IMR-90 (cell line): Measurements from ENCODE around the gene ZBTB38. TPM values are rescaled to one million over a fixed set of nuclear protein-coding genes. Genes with fewer than 3 reads are reported as not detected.

Experiments
- ATAC-seq: fragments of 200-7000 bp; cut with Tn5 transposase; 2 replicates; pipeline ENCODE4 v1.9.1; 2020; ENCODE audit warnings: low read depth, mild to moderate bottlenecking, moderate library complexity
- BruUV-seq: library from RNA; stranded (reverse); fragments of 400-500 nt; replicated peaks from 2 replicates; lab custom pipeline; 2021; lab: Mats Ljungman, UMichigan
- CTCF ChIA-PET: fragments of 300-600 bp; formaldehyde crosslinking; extraction: SDS; loops from one replicate; lab custom pipeline; 2021; ENCODE audit warnings: antibody characterized with exemption; lab: Yijun Ruan, JAX
- POLR2A ChIA-PET: fragments of 300-600 bp; sonication (Branson Sonifier 250); formaldehyde crosslinking; loops from one replicate; lab custom pipeline; 2022; ENCODE audit warnings: antibody characterized with exemption; ENCODE audit not compliant: unreplicated experiment; lab: Charles Lee
- DNase-seq: peaks from one replicate; pipeline ENCODE4 v3.0.0; 2013
- H2AFZ ChIP-seq: replicated peaks from 2 replicates; pipeline ENCODE3; 2013; ENCODE audit warnings: low read length, mild to moderate bottlenecking; ENCODE audit not compliant: poor library complexity
- H2AK5ac ChIP-seq: 2 replicates; pipeline ENCODE4 v1.6.1; 2013; ENCODE audit warnings: low read depth, low read length, inconsistent platforms
- H2AK9ac ChIP-seq: replicated peaks from 2 replicates; pipeline ENCODE3; 2013; ENCODE audit warnings: mild to moderate bottlenecking, low read depth, low read length, moderate library complexity; ENCODE audit not compliant: poor library complexity
- H2BK120ac ChIP-seq: 2 replicates; pipeline ENCODE4 v1.6.1; 2013; ENCODE audit warnings: low read depth, low read length, inconsistent platforms
- H2BK15ac ChIP-seq: 3 replicates; pipeline ENCODE4 v1.6.1; 2013; ENCODE audit warnings: low read depth, low read length, inconsistent platforms
- H2BK20ac ChIP-seq: 2 replicates; pipeline ENCODE4 v1.6.1; 2013; ENCODE audit warnings: low read depth, mild to moderate bottlenecking, inconsistent platforms, low read length, moderate library complexity
- H2BK5ac ChIP-seq: 2 replicates; pipeline ENCODE4 v1.6.1; 2013; ENCODE audit warnings: mild to moderate bottlenecking, low read depth, low read length, inconsistent platforms; ENCODE audit not compliant: poor library complexity, severe bottlenecking
- H3K14ac ChIP-seq: replicated peaks from 2 replicates; pipeline ENCODE4 v1.6.1; 2013; ENCODE audit warnings: low read depth, low read length, inconsistent platforms
- H3K18ac ChIP-seq: 2 replicates; pipeline ENCODE4 v1.6.1; 2013; ENCODE audit warnings: low read depth, low read length, control low read depth
- H3K23ac ChIP-seq: 2 replicates; pipeline ENCODE4 v1.6.1; 2013; ENCODE audit warnings: low read depth, low read length, inconsistent platforms
- H3K27ac ChIP-seq: 2 replicates; pipeline ENCODE4 v1.5.1; 2013; ENCODE audit warnings: mild to moderate bottlenecking, control low read depth, low read length; ENCODE audit not compliant: insufficient read depth
- H3K27me3 ChIP-seq: 2 replicates; pipeline ENCODE4 v1.6.1; 2013; ENCODE audit warnings: low read length; ENCODE audit not compliant: control insufficient read depth, insufficient read depth
- H3K36me3 ChIP-seq: 2 replicates; pipeline ENCODE4 v1.6.1; 2013; ENCODE audit warnings: low read length, mixed read lengths; ENCODE audit not compliant: control insufficient read depth, insufficient read depth
- H3K4ac ChIP-seq: 2 replicates; pipeline ENCODE4 v1.6.1; 2013; ENCODE audit warnings: low read depth, low read length, inconsistent platforms
- H3K4me1 ChIP-seq: 2 replicates; pipeline ENCODE4 v1.6.1; 2013; ENCODE audit warnings: low read length, mixed read lengths; ENCODE audit not compliant: control insufficient read depth, insufficient read depth
- H3K4me2 ChIP-seq: 2 replicates; pipeline ENCODE4 v1.6.1; 2013; ENCODE audit warnings: low read depth, mild to moderate bottlenecking, control low read depth, low read length, moderate library complexity
- H3K4me3 ChIP-seq: 2 replicates; pipeline ENCODE4 v1.5.1; 2013; ENCODE audit warnings: low read depth, mild to moderate bottlenecking, control low read depth, low read length, moderate library complexity; ENCODE audit not compliant: insufficient read depth
- H3K56ac ChIP-seq: 2 replicates; pipeline ENCODE4 v1.6.1; 2013; ENCODE audit warnings: low read length, inconsistent platforms; ENCODE audit not compliant: insufficient read depth; ENCODE audit errors: extremely low read depth
- H3K79me1 ChIP-seq, 2 experiments: 2 replicates each; pipeline ENCODE4 v1.6.1; 2013; ENCODE audit warnings: low read length in 2 of 2, inconsistent platforms in 1 of 2, low read depth in 1 of 2
- H3K9ac ChIP-seq: 2 replicates; pipeline ENCODE4 v1.6.1; 2013; ENCODE audit warnings: low read depth, low read length, control low read depth
- H3K9me1 ChIP-seq: 2 replicates; pipeline ENCODE4 v1.6.1; 2013; ENCODE audit warnings: low read length, inconsistent platforms; ENCODE audit not compliant: insufficient read depth
- H3K9me3 ChIP-seq: 2 replicates; pipeline ENCODE4 v1.6.1; 2013; ENCODE audit warnings: low read length; ENCODE audit not compliant: control insufficient read depth, insufficient read depth
- H4K20me1 ChIP-seq: 2 replicates; pipeline ENCODE4 v1.6.1; 2013; ENCODE audit warnings: low read length, inconsistent platforms; ENCODE audit not compliant: insufficient read depth
- H4K5ac ChIP-seq: 2 replicates; pipeline ENCODE4 v1.6.1; 2013; ENCODE audit warnings: mild to moderate bottlenecking, low read depth, low read length, control low read depth
- H4K8ac ChIP-seq, 2 experiments: 2 replicates each; pipeline ENCODE4 v1.6.1; 2013; ENCODE audit warnings: low read depth in 2 of 2, low read length in 2 of 2, control low read depth in 1 of 2, inconsistent platforms in 1 of 2
- H4K91ac ChIP-seq: 2 replicates; pipeline ENCODE4 v1.6.1; 2013; ENCODE audit warnings: low read depth, low read length, inconsistent platforms; ENCODE audit not compliant: insufficient read depth
- CEBPB ChIP-seq: IDR thresholded peaks from 2 replicates; pipeline ENCODE4 v1.6.1; 2012; ENCODE audit warnings: low read depth, low read length, improper control_type of control experiment
- WGBS, 2 experiments: methylation state at CpG; one replicate each; pipeline versions ENCODE4 v1.1.5 to v1.1.7; 2013; ENCODE audit warnings: missing lambda C conversion rate in 2 of 2; ENCODE audit not compliant: insufficient read length in 1 of 2; ENCODE audit errors: extremely low coverage in 2 of 2; 5-methylcytosine and 5-hydroxymethylcytosine counted together
- dilution Hi-C: fragments of 300-500 bp; cut with HindIII; formaldehyde crosslinking; loops from one replicate; pipeline ENCODE4 v1.14.3; 2018; ENCODE audit warnings: low sequenced_read_pairs; ENCODE audit not compliant: unreplicated experiment
- in situ Hi-C: fragments of 300-500 bp; cut with MboI; formaldehyde crosslinking; loops from 3 replicates; pipeline ENCODE4 v1.14.3; 2019; ENCODE audit warnings: low sequenced_read_pairs, inconsistent platforms, mixed read lengths
- intact Hi-C: fragments of 100-400 bp; cut with micrococcal nuclease; formaldehyde crosslinking; loops from 2 replicates; pipeline ENCODE4 v1.10.0; 2022
- polyA plus RNA-seq, 3 experiments: library from polyadenylated mRNA; depleted of rRNA; stranded (reverse); fragments of >200 nt; gene quantifications; 2 replicates each; pipeline ENCODE4 v1.2.3, GENCODE V29; 2012; ENCODE audit warnings: low replicate concordance in 1 of 3
- total RNA-seq: library from RNA; depleted of rRNA; stranded (reverse); fragments of >200 nt; gene quantifications from 2 replicates; pipeline ENCODE4 v1.2.3, GENCODE V29; 2012

The ZBTB38 gene
- total and polyA plus RNA-seq, 2 of the 4 experiments (the other 2 are of a cell fraction), result 44.9 to 274 TPM

DNA sequence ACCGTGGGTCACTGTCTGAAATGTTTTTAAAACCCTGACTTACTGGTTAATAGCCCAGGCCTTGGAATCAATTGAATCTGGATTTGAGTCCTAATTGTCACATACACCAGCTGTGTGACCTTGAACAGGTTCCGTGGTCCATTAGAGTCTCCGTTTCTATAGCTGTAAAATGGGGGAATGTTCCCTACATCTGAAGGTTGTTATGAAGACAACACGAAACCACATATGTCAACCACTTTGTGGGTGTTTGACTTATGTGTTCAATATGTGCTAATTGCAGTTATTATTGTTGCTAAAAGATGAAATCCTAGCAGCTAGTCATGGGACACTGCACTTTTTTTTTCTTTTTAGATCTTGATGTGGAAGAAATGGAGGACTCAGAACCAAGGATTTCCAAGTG is 35.3 kb downstream of the ZBTB38 start:
- Histone ChIP-seq H4K91ac (peak overlapping the region; percentile 99), H3K9me1 (peaks cover 16% of the 10 kb centered on the region), H3K4me1 (peaks cover 42% of the 10 kb centered on the region), H3K27ac (peak overlapping the region; percentile 100), H3K23ac (peak overlapping the region; percentile 99), H3K9ac (peak overlapping the region; percentile 71; the same call in 1 of the 2 replicates), H3K36me3 (peaks cover 27% of the 10 kb centered on the region), H2AK5ac (peak overlapping the region; percentile 98), H3K4ac (peak overlapping the region; percentile 98), H3K27me3 (no peaks in the 10 kb centered on the region), H3K79me1 (peaks cover 41 to 62% of the 10 kb centered on the region in 2 experiments), H2BK5ac (peak overlapping the region; percentile 99), H3K18ac (peak overlapping the region; percentile 91; the same call in 1 of the 2 replicates), H2BK120ac (peak overlapping the region; percentile 98), H3K14ac (peak overlapping the region; percentile 99), H4K20me1 (no peaks in the 10 kb centered on the region), H4K8ac (peak overlapping the region; percentile 91 to 98), H3K56ac (peak overlapping the region; percentile 92), H2BK15ac (peak overlapping the region; percentile 99), H3K4me2 (peak overlapping the region; percentile 40; the same call in 1 of the 2 replicates), H4K5ac (peak overlapping the region; percentile 91), H2AK9ac (no peak overlapping the region), H2BK20ac (peak overlapping the region; percentile 99), H3K9me3 (no peaks in the 10 kb centered on the region), H3K4me3 (no peak overlapping the region), H2AFZ (no peak overlapping the region)
- 80% methylated on average over 1 of the region's 4 CpGs; no CpG with 5 or more reads in 1 of the 2 experiments for WGBS, 2 experiments
- no peak for ATAC-seq
- no peak for DNase-seq
- TF ChIP-seq CEBPB, result no peak
- ChIA-PET POLR2A (interaction anchor here (1.3 kb wide), 1 partner anchor 17 kb away, joined by 4 read pairs; no protein-coding TSS in a partner anchor), CTCF (interaction anchor here (2.7 kb wide), 1 partner anchor 48 kb away, joined by 9 read pairs; no protein-coding TSS in a partner anchor)
- intact Hi-C loops, result loop anchor here (5.0 kb wide), 1 partner anchor 91 kb away; no protein-coding TSS in a partner anchor
- BruUV-seq, result no TSS peak
- in situ Hi-C loops, result no loop called here
- dilution Hi-C loops, result no loop called here
